Left ventricle myocardium superior (tissue), 1 donor: ENCODE results near the gene KIFC1. TPM values are rescaled to one million over a fixed set of nuclear protein-coding genes. Genes with fewer than 3 reads are reported as not detected.
"Not testable (repeated sequence)": the region's sequence is repeated elsewhere in the genome, so short reads cannot be mapped to it uniquely, and the experiment has no call there.

Experiments used
- ATAC-seq: fragments of 200-7000 bp; cut with Tn5 transposase; one replicate; pipeline ENCODE4 v1.9.1; 2020; ENCODE audit warnings: mild to moderate bottlenecking, moderate library complexity
- DNase-seq: peaks from one replicate; pipeline ENCODE4 v3.0.0-alpha.2; 2020
- intact Hi-C: fragments of 100-400 bp; cut with micrococcal nuclease; formaldehyde crosslinking; loops from one replicate; pipeline ENCODE4 v1.11.0; 2022
- long read RNA-seq: library from polyadenylated mRNA; unstranded; transcript quantifications from one replicate; pipeline ENCODE4 v2.0.0, GENCODE V29; 2021
- total RNA-seq: library from RNA; stranded (reverse); fragmentation: NEBNext Ultra II Directional; extraction: Animal tissue kit (Norgen Biotek cat#: 25700); gene quantifications from one replicate; pipeline ENCODE4 v1.2.1, GENCODE V29; 2021
- donor health status: DM: no; HTN: yes; CAD: no; lungs with severe emphysema.

The KIFC1 gene
- 0.74 TPM for total RNA-seq
- long read RNA-seq, result 0 reads

GRCh38 chr6:33391278-33391921 is at the start of gene KIFC1:
Gene KIFC1 (plus strand): TSS chr6:33391823. CDS start chr6:33391986, 163 bp downstream.
- ATAC-seq (peak; percentile 98), DNase-seq (peak; percentile 99)
- intact Hi-C loops, result no loop called here

- intact Hi-C loops, ATAC-seq, DNase-seq: not testable (repeated sequence)
These were observed 48.0 kb upstream of the KIFC1 start for GRCh38 chr6:33343606-33343952.

- ATAC-seq (no peak), DNase-seq (no peak)
- intact Hi-C loops, result no loop called here
These were observed 47.5 kb upstream of the KIFC1 start for GRCh38 chr6:33343953-33344611.

GRCh38 chr6:33344701-33345697 is 46.6 kb upstream of the KIFC1 start:
- ATAC-seq (peak; percentile 65), DNase-seq (peak; percentile 47)
- intact Hi-C loops, result no loop called here

- ATAC-seq, DNase-seq, intact Hi-C loops: not testable (repeated sequence)
These were observed 44.7 kb upstream of the KIFC1 start for GRCh38 chr6:33346972-33347371.

GRCh38 chr6:33347816-33348215 is 43.8 kb upstream of the KIFC1 start:
- intact Hi-C loops, result no loop called here
- ATAC-seq (no peak), DNase-seq (no peak)

- intact Hi-C loops, result not testable (repeated sequence)
These were observed 35.8 kb upstream of the KIFC1 start for GRCh38 chr6:33355860-33356259.

GRCh38 chr6:33356295-33356694 is 35.3 kb upstream of the KIFC1 start:
- DNase-seq (no peak), ATAC-seq (no peak)
- intact Hi-C loops, result no loop called here

More at GRCh38 chr6:33355860-33356259, 35.8 kb upstream of the KIFC1 start:
- not testable (repeated sequence) for ATAC-seq, DNase-seq

DNA sequence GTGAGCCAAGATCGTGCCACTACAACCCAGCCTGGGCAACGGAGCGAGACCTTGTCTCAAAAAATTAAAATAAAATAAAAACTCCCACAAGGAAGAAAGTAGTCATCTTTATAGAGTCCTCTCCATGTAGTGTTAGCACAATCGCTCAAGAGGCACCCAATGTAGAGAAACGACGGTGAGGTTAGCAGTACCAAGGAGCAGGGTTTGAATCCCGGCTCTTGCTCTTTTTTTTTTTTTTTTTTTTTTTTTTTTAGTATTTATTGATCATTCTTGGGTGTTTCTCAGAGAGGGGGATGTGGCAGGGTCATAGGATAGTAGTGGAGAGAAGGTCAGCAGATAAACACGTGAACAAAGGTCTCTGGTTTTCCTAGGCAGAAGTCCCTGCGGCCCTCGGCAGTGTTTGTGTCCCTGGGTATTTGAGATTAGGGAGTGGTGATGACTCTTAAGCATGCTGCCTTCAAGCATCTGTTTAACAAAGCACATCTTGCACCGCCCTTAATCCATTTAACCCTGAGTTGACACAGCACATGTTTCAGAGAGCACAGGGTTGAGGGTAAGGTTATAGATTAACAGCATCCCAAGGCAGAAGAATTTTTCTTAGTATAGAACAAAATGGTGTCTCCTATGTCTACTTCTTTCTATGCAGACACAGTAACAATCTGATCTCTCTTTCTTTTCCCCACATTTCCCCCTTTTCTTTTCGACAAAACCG is 34.3 kb upstream of the KIFC1 start:
- DNase-seq, intact Hi-C loops, ATAC-seq: not testable (repeated sequence)

- ATAC-seq (no peak), DNase-seq (no peak)
- intact Hi-C loops, result no loop called here
These were observed 32.3 kb upstream of the KIFC1 start for GRCh38 chr6:33359331-33359730.

DNA sequence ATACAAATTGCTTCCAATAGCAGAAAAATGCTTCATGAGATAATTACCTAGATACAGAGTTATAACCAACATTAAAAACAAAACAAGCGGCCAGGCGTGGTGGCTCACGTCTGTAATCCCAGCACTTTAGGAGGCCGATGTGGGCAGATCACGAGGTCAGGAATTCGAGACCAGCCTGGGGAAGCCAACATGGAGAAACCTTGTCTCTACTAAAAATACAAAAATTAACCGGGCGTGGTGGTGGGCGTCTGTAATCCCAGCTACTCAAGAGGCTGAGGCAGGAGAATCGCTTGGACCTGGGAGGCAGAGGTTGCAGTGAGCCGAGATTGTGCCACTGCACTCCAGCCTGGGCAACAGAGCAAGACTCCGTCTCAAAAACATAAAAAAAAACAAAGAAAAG is 28.1 kb upstream of the KIFC1 start:
- DNase-seq, intact Hi-C loops, ATAC-seq: not testable (repeated sequence)

- ATAC-seq, DNase-seq, intact Hi-C loops: not testable (repeated sequence)
These were observed 27.0 kb upstream of the KIFC1 start for GRCh38 chr6:33364475-33365205.

GRCh38 chr6:33365206-33365971 is 26.2 kb upstream of the KIFC1 start:
- ATAC-seq, result not testable (repeated sequence)

DNA sequence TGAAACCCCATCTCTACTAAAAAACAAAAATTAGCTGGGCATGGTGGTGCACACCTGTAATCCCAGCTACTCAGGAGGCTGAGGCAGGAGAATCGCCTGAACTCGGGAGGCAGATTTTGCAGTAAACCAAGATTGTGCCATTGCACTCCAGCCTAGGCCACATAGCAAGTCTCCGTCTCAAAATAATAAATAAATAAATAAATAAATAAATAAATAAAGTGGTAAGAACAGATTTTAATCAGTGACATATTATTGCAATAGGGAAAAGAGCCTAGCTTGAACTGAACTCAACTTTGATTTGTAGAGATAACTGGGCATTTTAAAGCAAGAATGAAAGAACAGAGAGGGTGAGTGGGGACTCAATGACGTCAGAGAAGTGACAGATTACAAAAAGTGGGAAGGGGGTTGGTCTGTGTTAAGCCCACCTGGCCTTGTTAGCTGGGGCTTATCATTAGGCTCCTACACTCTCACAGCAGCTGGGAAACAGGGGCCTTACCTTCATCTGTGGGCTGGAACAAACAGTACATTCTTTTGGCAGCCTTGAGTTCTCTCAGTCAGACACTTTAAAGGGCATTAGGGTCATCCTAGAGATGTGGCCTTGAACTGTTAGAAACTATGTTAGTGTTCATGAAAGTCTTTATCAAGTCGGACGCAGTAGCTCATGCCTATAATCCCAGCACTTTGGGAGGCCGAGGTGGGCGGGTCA is 24.5 kb upstream of the KIFC1 start:
- no peak for ATAC-seq
- no peak for DNase-seq
- intact Hi-C loops, result no loop called here

More at GRCh38 chr6:33365206-33365971, 26.2 kb upstream of the KIFC1 start:
- intact Hi-C loops, DNase-seq: not testable (repeated sequence)

DNA sequence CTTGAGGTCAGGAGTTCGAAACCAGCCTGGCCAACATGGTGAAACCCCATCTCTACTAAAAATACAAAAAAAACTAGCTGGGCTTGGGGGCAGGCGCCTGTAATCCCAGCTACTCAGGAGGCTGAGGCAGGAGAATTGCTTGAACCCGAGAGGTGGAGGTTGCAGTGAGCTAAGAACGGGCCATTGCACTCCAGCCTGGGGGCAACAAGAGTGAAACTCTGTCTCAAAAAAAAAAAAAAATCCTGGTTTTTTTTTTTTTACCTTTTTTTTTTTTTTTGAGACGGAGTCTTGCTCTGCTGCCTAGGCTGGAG is 24.0 kb upstream of the KIFC1 start:
- DNase-seq, intact Hi-C loops, ATAC-seq: not testable (repeated sequence)

- ATAC-seq, result not testable (repeated sequence)
These were observed 19.7 kb upstream of the KIFC1 start for GRCh38 chr6:33371901-33372300.

DNA sequence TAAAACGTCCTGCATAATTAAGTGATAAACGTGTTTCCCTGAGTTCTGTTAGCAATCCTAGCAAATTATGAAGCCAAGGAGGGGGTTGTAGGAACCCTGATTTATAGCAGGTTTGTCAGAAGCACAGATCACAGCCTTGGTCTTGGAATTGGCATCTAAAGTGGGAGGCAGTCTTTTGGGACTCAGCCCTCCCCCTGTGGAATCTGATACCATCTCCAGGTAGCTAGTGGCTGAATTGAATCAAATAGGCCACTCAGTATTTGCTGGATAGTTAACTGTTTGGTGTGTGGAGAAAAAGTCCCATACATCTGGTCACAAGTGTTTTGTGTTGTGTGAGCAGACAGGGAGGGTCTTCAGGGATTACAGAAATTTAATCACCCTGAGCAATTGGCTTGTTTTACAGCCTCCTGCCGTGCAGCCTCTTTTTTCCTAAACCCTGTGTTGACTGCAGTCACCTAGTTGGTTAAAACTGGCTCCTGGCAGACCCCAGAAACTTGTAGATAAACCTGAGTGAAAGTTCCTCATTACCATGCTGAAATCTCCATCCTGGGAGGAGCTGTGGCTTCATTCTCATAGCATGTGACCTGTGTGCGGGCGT is 19.0 kb upstream of the KIFC1 start:
- DNase-seq (no peak), ATAC-seq (no peak)
- intact Hi-C loops, result no loop called here

More at GRCh38 chr6:33371901-33372300, 19.7 kb upstream of the KIFC1 start:
- DNase-seq, intact Hi-C loops: not testable (repeated sequence)
